ENCODE results near the gene TEX10.

TEX10 gene

DNA sequence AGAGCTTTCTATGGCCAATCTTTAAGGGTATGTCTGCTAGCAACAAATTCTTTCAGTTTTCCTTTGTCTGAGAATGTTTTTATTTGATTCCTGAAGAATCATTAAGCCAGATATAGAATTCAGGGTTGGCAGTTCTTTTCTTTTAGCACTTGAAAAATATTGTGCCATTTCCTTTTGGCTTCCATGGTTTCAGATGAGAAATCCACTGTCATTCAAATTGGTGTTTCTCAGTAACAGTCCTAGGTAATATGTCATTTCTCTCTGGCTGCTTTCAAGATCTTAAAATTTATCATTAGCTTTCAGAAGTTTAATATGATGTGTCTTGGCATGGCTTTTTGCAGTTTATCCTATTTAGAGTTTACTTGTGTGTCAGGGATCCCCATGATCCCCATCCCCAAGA, 67.7 kb downstream of the TEX10 start:
- no peak for DNase-seq (ENCODE audit: low spot score)

DNA sequence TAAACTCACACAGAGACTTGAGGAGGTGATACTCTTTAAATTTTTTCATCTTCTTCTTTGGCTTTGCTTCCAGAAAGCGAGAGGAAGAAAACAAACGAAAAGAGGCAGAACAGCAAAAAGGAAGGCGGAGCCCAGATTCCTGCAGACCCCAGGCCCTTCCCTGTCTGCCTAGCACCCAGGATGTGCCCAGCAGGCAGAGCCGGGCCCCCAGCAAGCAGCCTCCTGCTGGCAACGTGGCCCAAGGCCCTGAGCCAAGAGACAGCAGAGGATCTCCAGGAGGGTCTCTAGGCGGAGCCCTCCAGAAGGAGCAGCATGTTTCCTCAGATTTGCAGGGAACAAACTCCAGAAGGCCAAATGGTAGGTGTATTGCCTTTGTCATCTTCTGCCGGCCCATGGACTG, 68.5 kb downstream of the TEX10 start:
- DNase-seq (ENCODE audit: low spot score) = no peak

DNA sequence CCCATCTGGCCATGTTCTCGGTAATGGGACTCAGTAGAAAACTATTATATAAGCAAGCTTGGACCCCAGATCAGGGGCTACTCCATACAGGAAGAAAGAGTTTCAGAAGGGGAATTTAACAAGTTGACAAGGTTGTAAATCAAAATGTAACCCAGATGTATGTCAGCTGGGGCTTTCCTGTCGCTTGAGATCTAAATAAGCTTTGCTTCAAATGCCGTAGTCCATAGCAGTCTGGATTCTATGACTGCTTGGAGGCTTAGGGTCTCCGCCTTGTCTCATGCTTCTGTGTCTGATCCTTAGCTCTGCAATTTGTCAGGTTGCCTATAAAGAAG, 70.4 kb downstream of the TEX10 start:
- no peak for DNase-seq (ENCODE audit: low spot score)

GRCh38 chr9:100281676-100282387, 70.9 kb downstream of the TEX10 start:
- no peak for DNase-seq (ENCODE audit: low spot score)

DNA sequence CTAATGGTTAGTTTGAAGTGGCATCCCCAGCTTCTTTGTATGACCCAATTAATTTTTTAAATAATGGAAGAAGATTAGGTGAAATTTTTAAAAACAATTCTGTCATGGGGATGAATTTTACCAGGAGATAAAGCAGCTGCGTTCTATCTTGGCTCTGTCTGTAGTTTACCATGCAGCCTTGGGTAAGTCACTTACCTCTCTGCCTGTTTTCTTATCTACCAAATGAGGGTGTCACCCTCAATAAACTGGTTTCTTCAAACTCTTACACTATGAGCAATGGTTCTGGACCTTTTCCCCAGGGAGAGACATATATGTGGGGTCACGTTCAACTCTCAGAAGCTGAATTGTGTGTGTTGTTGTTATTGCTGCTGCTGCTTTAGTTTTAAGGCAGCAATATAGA, 71.7 kb downstream of the TEX10 start:
- DNase-seq (ENCODE audit: low spot score) = no peak

- DNase-seq (ENCODE audit: low spot score) = peak; percentile 84
These were observed 75.4 kb downstream of the TEX10 start for GRCh38 chr9:100277166-100277979.

DNA sequence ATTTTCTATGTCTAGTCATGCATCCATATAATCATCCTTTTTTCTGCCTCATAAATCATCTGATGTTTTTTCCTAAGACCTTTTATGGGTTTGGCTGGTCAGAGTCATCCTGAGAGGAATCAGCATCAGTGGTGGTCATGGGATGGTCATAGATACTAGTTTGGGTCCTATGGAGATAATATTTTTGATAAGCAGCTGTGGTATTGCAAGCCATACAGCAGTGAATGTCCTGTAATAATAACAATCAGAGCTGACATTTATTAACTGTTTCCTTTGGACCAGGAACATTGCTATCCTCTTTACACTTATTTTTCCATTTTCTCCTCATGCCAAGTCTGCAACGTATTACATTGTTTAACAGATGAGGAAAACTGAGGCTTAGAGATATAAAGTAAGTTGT, 83.1 kb downstream of the TEX10 start:
- DNase-seq (ENCODE audit: low spot score) = no peak

GRCh38 chr9:100268271-100268670, 84.5 kb downstream of the TEX10 start:
- no peak for DNase-seq (ENCODE audit: low spot score)

- DNase-seq (ENCODE audit: low spot score) = no peak
These were observed 85.5 kb downstream of the TEX10 start for GRCh38 chr9:100267211-100267610.
